Measurements from ENCODE around the gene CCL26. TPM values are rescaled to one million over a fixed set of nuclear protein-coding genes. Genes with fewer than 3 reads are reported as not detected.

Gene CCL26
- total RNA-seq, 1 donor from 2014 or later, result not detected

GRCh38 chr7:75815418-75816064, 43.5 kb upstream of the CCL26 start:
- H3K27ac Mint-ChIP-seq, result no peak overlapping the region
- H3K36me3 Mint-ChIP-seq (ENCODE audit: low read depth), result no peaks in the 10 kb centered on the region
- H3K9me3 Mint-ChIP-seq, result no peaks in the 10 kb centered on the region
- TF ChIP-seq CTCF (IDR thresholded peaks at IDR 0.05), result no peak
- intact Hi-C loops (cut with micrococcal nuclease), result no loop called here
- H3K4me1 Mint-ChIP-seq, result no peaks in the 10 kb centered on the region
- POLR2A ChIA-PET, result no interaction called here
- CTCF ChIA-PET, result no interaction called here
- DNase-seq (no peak), ATAC-seq (ENCODE audit: low read depth) (no peak)
- peaks cover 10% of the 10 kb centered on the region for H3K27me3 Mint-ChIP-seq
- no peak overlapping the region for H3K4me3 Mint-ChIP-seq

- CTCF ChIA-PET, result no interaction called here
- POLR2A ChIA-PET, result no interaction called here
- Mint-ChIP-seq H3K27me3 (peaks cover 11% of the 10 kb centered on the region), H3K9me3 (no peaks in the 10 kb centered on the region), H3K36me3 (ENCODE audit: low read depth) (no peaks in the 10 kb centered on the region), H3K27ac (no peak overlapping the region), H3K4me1 (no peaks in the 10 kb centered on the region), H3K4me3 (no peak overlapping the region)
- intact Hi-C loops (cut with micrococcal nuclease), result no loop called here
- ATAC-seq (ENCODE audit: low read depth) (no peak), DNase-seq (no peak)
- TF ChIP-seq CTCF (IDR thresholded peaks at IDR 0.05), result no peak
Measured at GRCh38 chr7:75814407-75814947, 42.5 kb upstream of the CCL26 start.

- H3K27ac Mint-ChIP-seq, result no peak within 1 kb of the TSS
- H3K9me3 Mint-ChIP-seq, result no peaks in the 10 kb centered on the region
- no peak for ATAC-seq (ENCODE audit: low read depth)
- POLR2A ChIA-PET, result no interaction called here
- intact Hi-C loops (cut with micrococcal nuclease), result no loop called here
- no peak for DNase-seq
- CTCF ChIA-PET, result no interaction called here
- H3K36me3 Mint-ChIP-seq (ENCODE audit: low read depth), result no peaks in the 10 kb centered on the region
- peaks cover 11% of the 10 kb centered on the region for H3K27me3 Mint-ChIP-seq
- no peaks in the 10 kb centered on the region for H3K4me1 Mint-ChIP-seq
- no peak for TF ChIP-seq CTCF (IDR thresholded peaks at IDR 0.05)
- H3K4me3 Mint-ChIP-seq, result no peak within 1 kb of the TSS
Measured at GRCh38 chr7:75813781-75814236, 41.8 kb upstream of the CCL26 start, which contains the start of gene CCL24. Gene CCL24 (minus strand): TSS chr7:75813806. CDS start chr7:75813715, 91 bp downstream.

- ATAC-seq (ENCODE audit: low read depth), result no peak
- H3K27ac Mint-ChIP-seq, result no peak overlapping the region
- intact Hi-C loops (cut with micrococcal nuclease), result no loop called here
- CTCF ChIA-PET, result no interaction called here
- POLR2A ChIA-PET, result no interaction called here
- H3K4me1 Mint-ChIP-seq, result no peaks in the 10 kb centered on the region
- H3K27me3 Mint-ChIP-seq, result peaks cover 11% of the 10 kb centered on the region
- DNase-seq, result no peak
- no peaks in the 10 kb centered on the region for H3K36me3 Mint-ChIP-seq (ENCODE audit: low read depth)
- no peaks in the 10 kb centered on the region for H3K9me3 Mint-ChIP-seq
- H3K4me3 Mint-ChIP-seq, result no peak overlapping the region
- no peak for TF ChIP-seq CTCF (IDR thresholded peaks at IDR 0.05)
Measured at GRCh38 chr7:75813084-75813483, 41.1 kb upstream of the CCL26 start.

- no peak for ATAC-seq (ENCODE audit: low read depth)
- Mint-ChIP-seq H3K27me3 (peaks cover 7% of the 10 kb centered on the region), H3K27ac (no peak overlapping the region), H3K4me1 (no peaks in the 10 kb centered on the region), H3K36me3 (ENCODE audit: low read depth) (no peaks in the 10 kb centered on the region), H3K9me3 (no peaks in the 10 kb centered on the region), H3K4me3 (no peak overlapping the region)
- no peak for TF ChIP-seq CTCF (IDR thresholded peaks at IDR 0.05)
- no peak for DNase-seq
- POLR2A ChIA-PET, result no interaction called here
- intact Hi-C loops (cut with micrococcal nuclease), result no loop called here
- CTCF ChIA-PET, result no interaction called here
Measured at GRCh38 chr7:75811894-75812678, 40.1 kb upstream of the CCL26 start.
